DOHH2 (cell line): ENCODE results near the gene OR3A2.

Experiments
- CTCF ChIP-seq: fragments of 200-600 bp; sonication (generic); IDR thresholded peaks from one replicate; pipeline ENCODE4 v1.5.1; 2014; ENCODE audit warnings: antibody characterized with exemption, mild to moderate bottlenecking, low read depth, low read length; ENCODE audit not compliant: poor library complexity, severe bottlenecking
- EZH2phosphoT487 ChIP-seq: fragments of 200-600 bp; sonication (generic); IDR thresholded peaks from 2 replicates; pipeline ENCODE4 v1.6.1; 2017; ENCODE audit warnings: borderline replicate concordance, mild to moderate bottlenecking, antibody characterized with exemption, low read length, moderate library complexity, mixed read lengths

GRCh38 chr17:3400055-3400454 lies 13.9 kb upstream of the OR3A2 start:
- TF ChIP-seq CTCF, result no peak
- no peak for TF ChIP-seq EZH2phosphoT487
